ENCODE results near the gene AASDH.
"Not testable (repeated sequence)": the region's sequence is repeated elsewhere in the genome, so short reads cannot be mapped to it uniquely, and the experiment has no call there.

The AASDH gene

GRCh38 chr4:56389558-56389957, 2.3 kb upstream of the AASDH start:
- DNase-seq (ENCODE audit: low spot score) = no peak

GRCh38 chr4:56388306-56388705, 1.0 kb upstream of the AASDH start:
- no peak for DNase-seq (ENCODE audit: low spot score)

GRCh38 chr4:56386091-56386490, 1.2 kb downstream of the AASDH start:
- no peak for DNase-seq (ENCODE audit: low spot score)

- DNase-seq (ENCODE audit: low spot score) = no peak
Measured at GRCh38 chr4:56375458-56375857, 11.8 kb downstream of the AASDH start.

GRCh38 chr4:56374956-56375355, 12.3 kb downstream of the AASDH start:
- no peak for DNase-seq (ENCODE audit: low spot score)

- DNase-seq (ENCODE audit: low spot score) = no peak
Measured at GRCh38 chr4:56372774-56373173, 14.5 kb downstream of the AASDH start.

GRCh38 chr4:56371426-56372220, 15.7 kb downstream of the AASDH start:
- DNase-seq (ENCODE audit: low spot score) = no peak

GRCh38 chr4:56370377-56370776, 16.9 kb downstream of the AASDH start:
- no peak for DNase-seq (ENCODE audit: low spot score)

- DNase-seq (ENCODE audit: low spot score) = not testable (repeated sequence)
Measured at GRCh38 chr4:56362981-56363380, 24.3 kb downstream of the AASDH start.

GRCh38 chr4:56360071-56360470, 27.2 kb downstream of the AASDH start:
- DNase-seq (ENCODE audit: low spot score) = no peak

- no peak for DNase-seq (ENCODE audit: low spot score)
Measured at GRCh38 chr4:56356650-56357049, 30.6 kb downstream of the AASDH start.

GRCh38 chr4:56348576-56348975, 38.7 kb downstream of the AASDH start:
- DNase-seq (ENCODE audit: low spot score) = no peak

- no peak for DNase-seq (ENCODE audit: low spot score)
Measured at GRCh38 chr4:56345458-56345857, 41.8 kb downstream of the AASDH start.

- no peak for DNase-seq (ENCODE audit: low spot score)
Measured at GRCh38 chr4:56342746-56343145, 44.5 kb downstream of the AASDH start.

GRCh38 chr4:56330691-56331090, 56.6 kb downstream of the AASDH start:
- no peak for DNase-seq (ENCODE audit: low spot score)

GRCh38 chr4:56326363-56326762, 60.9 kb downstream of the AASDH start:
- no peak for DNase-seq (ENCODE audit: low spot score)

GRCh38 chr4:56324011-56324610, 63.2 kb downstream of the AASDH start:
- no peak for DNase-seq (ENCODE audit: low spot score)

- no peak for DNase-seq (ENCODE audit: low spot score)
Measured at GRCh38 chr4:56323327-56323726, 64.0 kb downstream of the AASDH start.

- no peak for DNase-seq (ENCODE audit: low spot score)
Measured at GRCh38 chr4:56321251-56321650, 66.0 kb downstream of the AASDH start.

- DNase-seq (ENCODE audit: low spot score) = no peak
Measured at GRCh38 chr4:56320293-56320692, 67.0 kb downstream of the AASDH start.

GRCh38 chr4:56318555-56318954, 68.7 kb downstream of the AASDH start:
- no peak for DNase-seq (ENCODE audit: low spot score)

GRCh38 chr4:56317749-56318148, 69.5 kb downstream of the AASDH start:
- DNase-seq (ENCODE audit: low spot score) = no peak

GRCh38 chr4:56316011-56316650, 71.2 kb downstream of the AASDH start:
- no peak for DNase-seq (ENCODE audit: low spot score)

All from hepatic stellate cell (primary cell).